ENCODE data around the gene DNAJA1. TPM values are rescaled to one million over a fixed set of nuclear protein-coding genes. Genes with fewer than 3 reads are reported as not detected.
"Not testable (repeated sequence)": the region's sequence is repeated elsewhere in the genome, so short reads cannot be mapped to it uniquely, and the experiment has no call there.

The DNAJA1 gene
- total and polyA plus RNA-seq, 10 donors = 25.8 to 113 (median 76.8) TPM

DNA sequence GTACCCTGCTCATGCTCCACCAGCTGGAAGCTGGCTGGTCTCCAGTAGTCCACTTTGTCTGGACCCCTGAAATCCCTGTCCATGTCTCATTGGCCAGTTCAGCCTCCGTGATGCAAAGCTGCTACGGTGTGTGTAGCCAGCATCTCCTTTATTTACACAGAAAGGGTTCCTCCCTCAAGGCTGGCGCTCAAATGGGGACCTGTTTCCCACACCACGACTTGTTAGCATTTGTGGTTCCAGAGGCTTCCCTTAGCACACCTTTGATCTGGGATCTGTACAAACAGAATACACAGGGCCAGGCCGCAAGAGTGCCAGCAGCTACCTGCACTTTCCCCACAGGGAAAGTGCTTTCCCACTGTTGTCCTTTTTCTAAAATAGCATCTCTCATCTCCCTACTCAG is 57.1 kb downstream of the DNAJA1 start:
- WGBS, 5 donors = 60 to 74% (median 69%) methylated on average over 5 of the region's 5 CpGs
- DNase-seq = peak; percentile 47
- peak overlapping the region in 4 of 8 donors; percentile 8 to 60 (median 52) for H3K27ac ChIP-seq
- no peaks in the 10 kb centered on the region for H3K9me3 ChIP-seq
- no peak for TF ChIP-seq POLR2AphosphoS5 (IDR thresholded peaks at IDR 0.05)
- TF ChIP-seq, protein P1, sequence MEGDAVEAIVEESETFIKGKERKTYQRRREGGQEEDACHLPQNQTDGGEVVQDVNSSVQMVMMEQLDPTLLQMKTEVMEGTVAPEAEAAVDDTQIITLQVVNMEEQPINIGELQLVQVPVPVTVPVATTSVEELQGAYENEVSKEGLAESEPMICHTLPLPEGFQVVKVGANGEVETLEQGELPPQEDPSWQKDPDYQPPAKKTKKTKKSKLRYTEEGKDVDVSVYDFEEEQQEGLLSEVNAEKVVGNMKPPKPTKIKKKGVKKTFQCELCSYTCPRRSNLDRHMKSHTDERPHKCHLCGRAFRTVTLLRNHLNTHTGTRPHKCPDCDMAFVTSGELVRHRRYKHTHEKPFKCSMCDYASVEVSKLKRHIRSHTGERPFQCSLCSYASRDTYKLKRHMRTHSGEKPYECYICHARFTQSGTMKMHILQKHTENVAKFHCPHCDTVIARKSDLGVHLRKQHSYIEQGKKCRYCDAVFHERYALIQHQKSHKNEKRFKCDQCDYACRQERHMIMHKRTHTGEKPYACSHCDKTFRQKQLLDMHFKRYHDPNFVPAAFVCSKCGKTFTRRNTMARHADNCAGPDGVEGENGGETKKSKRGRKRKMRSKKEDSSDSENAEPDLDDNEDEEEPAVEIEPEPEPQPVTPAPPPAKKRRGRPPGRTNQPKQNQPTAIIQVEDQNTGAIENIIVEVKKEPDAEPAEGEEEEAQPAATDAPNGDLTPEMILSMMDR (IDR thresholded peaks at IDR 0.05 in 8 of 11, conservative IDR thresholded peaks at IDR 0.05 in 3 of 11) = no peak
- peaks cover 16 to 42% (median 32%) of the 10 kb centered on the region in 6 donors for H3K4me1 ChIP-seq
- H3K4me3 ChIP-seq = no peak overlapping the region
- H3K36me3 ChIP-seq = no peaks in the 10 kb centered on the region
- H3K27me3 ChIP-seq (replicated peaks in 1 of 7) = no peaks in the 10 kb centered on the region
- intact Hi-C loops (cut with DNase I; ENCODE audit: low total_unique reads) = loop anchor here (2.0 kb wide), 1 partner anchor 143 kb away; no protein-coding TSS in a partner anchor

DNA sequence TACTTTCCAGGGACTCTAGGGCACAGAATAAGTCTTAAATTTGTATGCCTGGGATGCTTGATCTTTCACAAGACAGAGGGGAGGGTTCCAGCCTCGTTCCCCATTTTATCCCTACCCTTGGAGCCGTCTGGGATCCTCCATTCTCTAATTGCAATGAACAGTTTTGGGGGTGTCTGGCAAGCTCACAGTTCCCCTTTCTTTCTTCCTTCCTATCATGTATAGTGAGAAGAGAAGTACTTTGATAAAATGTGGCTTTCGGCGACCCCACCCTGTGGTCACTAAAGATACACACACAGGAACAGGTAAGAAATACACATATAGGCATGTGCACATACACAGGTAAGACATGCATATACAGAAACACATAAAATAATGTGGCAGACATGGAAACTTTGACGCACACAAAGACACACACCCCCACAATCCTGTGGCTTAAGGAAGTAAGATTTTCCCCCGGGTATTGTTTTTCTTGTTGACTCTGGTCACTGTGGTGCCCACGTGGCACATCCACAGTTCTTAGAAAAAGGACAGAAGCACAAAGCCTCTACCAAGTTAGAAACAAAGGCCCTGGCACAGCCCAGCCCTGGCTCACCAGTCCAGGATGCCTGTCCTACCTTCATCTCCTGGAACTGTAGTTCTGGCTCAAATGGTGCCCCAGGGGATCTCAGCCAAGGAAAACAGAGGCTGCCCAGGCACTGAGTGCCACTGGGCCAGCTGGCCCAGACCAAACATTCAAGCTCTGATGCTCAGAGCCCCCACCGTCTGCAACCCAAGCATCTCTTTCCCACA is 57.7 kb downstream of the DNAJA1 start:
- peaks cover 13 to 36% (median 28%) of the 10 kb centered on the region in 6 donors for H3K4me1 ChIP-seq
- WGBS, 5 donors = 26 to 40% (median 37%) methylated on average over 8 of the region's 8 CpGs
- H3K4me3 ChIP-seq = no peak overlapping the region
- no peaks in the 10 kb centered on the region for H3K36me3 ChIP-seq
- H3K27me3 ChIP-seq (replicated peaks in 1 of 7) = no peaks in the 10 kb centered on the region
- H3K9me3 ChIP-seq = no peaks in the 10 kb centered on the region
- peak; percentile 54 for DNase-seq
- TF ChIP-seq POLR2A (IDR thresholded peaks at IDR 0.05) (no peak), POLR2AphosphoS5 (IDR thresholded peaks at IDR 0.05) (no peak)
- TF ChIP-seq, protein P1 (IDR thresholded peaks at IDR 0.05 in 8 of 11, conservative IDR thresholded peaks at IDR 0.05 in 3 of 11) = no peak
- intact Hi-C loops (cut with DNase I; ENCODE audit: low total_unique reads) = loop anchor here (2.0 kb wide), 1 partner anchor 142 kb away; no protein-coding TSS in a partner anchor
- H3K27ac ChIP-seq = peak overlapping the region in 4 of 8 donors; percentile 8 to 60 (median 52)

DNA sequence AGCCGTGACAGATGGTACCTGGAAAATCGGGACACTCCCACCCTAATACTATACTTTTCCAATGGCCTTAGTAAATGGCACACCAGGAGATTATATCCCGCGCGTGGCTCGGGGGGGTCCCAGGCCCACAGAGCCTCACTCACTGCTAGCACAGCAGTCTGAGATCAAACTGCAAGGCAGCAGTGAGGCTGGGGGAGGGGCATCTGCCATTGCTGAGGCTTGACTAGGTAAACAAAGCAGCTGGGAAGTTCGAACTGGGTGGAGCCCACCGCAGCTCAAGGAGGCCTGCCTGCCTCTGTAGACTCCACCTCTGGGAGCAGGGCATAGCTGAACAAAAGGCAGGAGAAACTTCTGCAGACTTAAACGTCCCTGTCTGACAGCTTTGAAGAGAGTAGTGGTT is 60.6 kb downstream of the DNAJA1 start:
- H3K4me3 ChIP-seq; H3K9me3 ChIP-seq; H3K27me3 ChIP-seq (replicated peaks in 1 of 7); H3K36me3 ChIP-seq; DNase-seq; intact Hi-C loops (cut with DNase I; ENCODE audit: low total_unique reads); H3K27ac ChIP-seq: not testable (repeated sequence)
- WGBS, 5 donors = 80 to 96% (median 88%) methylated on average over 8 to 9 of the region's 9 CpGs
- peaks cover 11 to 30% (median 25%) of the 10 kb centered on the region in 6 donors for H3K4me1 ChIP-seq

Other genes starting within 250 kb of the DNAJA1 start
- gene TMEM215, start 241.7 kb upstream of the DNAJA1 start, total RNA-seq = not detected
- not detected for gene TMEM215, start 241.7 kb upstream of the DNAJA1 start, polyA plus RNA-seq
- 10 to 100 TPM; 16.2 to 28.6 (median 23.9) TPM for gene APTX, start 23.6 kb upstream of the DNAJA1 start, total RNA-seq
- gene APTX, start 23.6 kb upstream of the DNAJA1 start, polyA plus RNA-seq = 10 to 100 TPM; 18.9 to 25.3 (median 20.6) TPM
- gene SMU1, start 51.4 kb downstream of the DNAJA1 start, total RNA-seq = 10 to 100 TPM; 15.7 to 23.3 (median 19.4) TPM
- 10 to 100 TPM in 1 of 3 donors, 1 to 10 TPM in 2; 7.2 to 12.2 (median 9.9) TPM for gene SMU1, start 51.4 kb downstream of the DNAJA1 start, polyA plus RNA-seq
- gene B4GALT1, start 142.1 kb downstream of the DNAJA1 start, total RNA-seq = 100 to 1,000 TPM in 2 of 7 donors, 10 to 100 TPM in 5; 75.1 to 111 (median 91.4) TPM
- gene B4GALT1, start 142.1 kb downstream of the DNAJA1 start, polyA plus RNA-seq = 10 to 100 TPM; 18.1 to 29.5 (median 25.4) TPM
- gene SPINK4, start 214.9 kb downstream of the DNAJA1 start, total RNA-seq = not detected
- under 1 TPM in 1 of 3 donors, not detected in 2; 0.67 TPM for gene SPINK4, start 214.9 kb downstream of the DNAJA1 start, polyA plus RNA-seq
- gene BAG1, start 239.4 kb downstream of the DNAJA1 start, total RNA-seq = 10 to 100 TPM; 49.9 to 91.8 (median 71.0) TPM
- 100 to 1,000 TPM in 1 of 3 donors, 10 to 100 TPM in 2; 57.3 to 102 (median 70.7) TPM for gene BAG1, start 239.4 kb downstream of the DNAJA1 start, polyA plus RNA-seq
- gene CHMP5, start 239.8 kb downstream of the DNAJA1 start, total RNA-seq = 10 to 100 TPM; 43.6 to 56.7 (median 52.4) TPM
- 10 to 100 TPM; 53.6 to 75.9 (median 59.0) TPM for gene CHMP5, start 239.8 kb downstream of the DNAJA1 start, polyA plus RNA-seq

Data from spleen (tissue), 11 donors.